GM12878 (cell line): ENCODE measurements around the gene UBXN6. TPM values are rescaled to one million over a fixed set of nuclear protein-coding genes. Genes with fewer than 3 reads are reported as not detected.

Experiments
- ATAC-seq: fragments of 200-7000 bp; cut with Tn5 transposase; 3 replicates; pipeline ENCODE4 v1.9.1; 2020; ENCODE audit warnings: mild to moderate bottlenecking, moderate library complexity
- BruUV-seq: library from RNA; stranded (reverse); fragments of 400-500 nt; replicated peaks from 2 replicates; lab custom pipeline; 2021; lab: Mats Ljungman, UMichigan
- CTCF ChIA-PET: fragments of 300-600 bp; sonication (Branson Sonifier 250); formaldehyde crosslinking; extraction: SDS; loops from one replicate; lab custom pipeline; 2021; ENCODE audit warnings: inconsistent platforms; lab: Yijun Ruan, JAX
- POLR2A ChIA-PET: fragments of 350-600 bp; formaldehyde crosslinking; extraction: SDS; loops from one replicate; lab custom pipeline; 2021; ENCODE audit warnings: inconsistent platforms; lab: Charles Lee
- RAD21 ChIA-PET: fragments of 300-600 bp; sonication (Branson Sonifier 250); formaldehyde crosslinking; loops from one replicate; lab custom pipeline; 2023; ENCODE audit warnings: antibody characterized with exemption; ENCODE audit not compliant: unreplicated experiment; lab: Charles Lee
- SMC1A ChIA-PET: fragments of 300-600 bp; sonication (Branson Sonifier 250); formaldehyde crosslinking; loops from one replicate; lab custom pipeline; 2023; ENCODE audit not compliant: unreplicated experiment, uncharacterized antibody; lab: Charles Lee
- DNase-seq: peaks from one replicate; pipeline ENCODE4 v3.0.0-alpha.2; 2011; ENCODE audit warnings: low read depth, low spot score
- FAIRE-seq: peaks from 3 replicates; lab custom pipeline; 2011; peaks lifted over from hg19 to GRCh38; lab: Jason Lieb, UNC
- H2AFZ ChIP-seq: 2 replicates; pipeline ENCODE4 v1.6.0; 2011; ENCODE audit warnings: low read depth, low read length, control low read depth; ENCODE audit not compliant: control insufficient read depth
- H3K27ac ChIP-seq: 2 replicates; pipeline ENCODE4 v1.5.1; 2011; ENCODE audit warnings: control low read depth; ENCODE audit not compliant: control insufficient read depth, insufficient read depth
- H3K27me3 ChIP-seq, 2 experiments: replicated peaks in 1 of 2; 2 replicates each; pipeline versions ENCODE4 v1.6.0 to v1.6.1; 2011; ENCODE audit warnings: low read length in 1 of 2; ENCODE audit not compliant: control insufficient read depth in 2 of 2, insufficient read depth in 2 of 2
- H3K36me3 ChIP-seq, 2 experiments: 2 replicates each; pipeline ENCODE4 v1.5.1; 2011; ENCODE audit warnings: low read length in 1 of 2; ENCODE audit not compliant: control insufficient read depth in 2 of 2, insufficient read depth in 2 of 2
- H3K4me1 ChIP-seq: 2 replicates; pipeline ENCODE4 v1.6.1; 2011; ENCODE audit warnings: mild to moderate bottlenecking, low read length, moderate library complexity, mixed read lengths; ENCODE audit not compliant: control insufficient read depth, insufficient read depth
- H3K4me2 ChIP-seq: 2 replicates; pipeline ENCODE4 v1.6.0; 2011; ENCODE audit warnings: control low read depth; ENCODE audit not compliant: control insufficient read depth, insufficient read depth
- H3K4me3 ChIP-seq: fragments of 200-600 bp; sonication (generic); 2 replicates; pipeline ENCODE4 v1.5.1; 2016
- H3K79me2 ChIP-seq: 2 replicates; pipeline ENCODE4 v1.6.0; 2011; ENCODE audit warnings: low read length; ENCODE audit not compliant: control insufficient read depth, insufficient read depth
- H3K9ac ChIP-seq: 2 replicates; pipeline ENCODE4 v1.8.0; 2011; ENCODE audit warnings: low read length, control low read depth, mixed read lengths; ENCODE audit not compliant: control insufficient read depth, insufficient read depth
- H3K9me3 ChIP-seq: replicated peaks from 3 replicates; pipeline ENCODE4 v1.5.1; 2011; ENCODE audit warnings: mild to moderate bottlenecking, low read length; ENCODE audit not compliant: control insufficient read depth, insufficient read depth
- H4K20me1 ChIP-seq: 2 replicates; pipeline ENCODE4 v1.6.0; 2011; ENCODE audit not compliant: control insufficient read depth, insufficient read depth
- CBX5 ChIP-seq: sonication (generic); IDR thresholded peaks from 2 replicates; pipeline ENCODE4 v1.6.1; 2016; ENCODE audit warnings: low read depth, moderate library complexity, mild to moderate bottlenecking, inconsistent platforms
- NFYA ChIP-seq: IDR thresholded peaks from 2 replicates; pipeline ENCODE4 v1.6.1; 2011; ENCODE audit warnings: low read depth, mild to moderate bottlenecking, low read length, improper control_type of control experiment, borderline replicate concordance
- PBX3 ChIP-seq: IDR thresholded peaks from 2 replicates; pipeline ENCODE4 v1.6.1; 2011; ENCODE audit warnings: mild to moderate bottlenecking, low read depth, low read length, moderate library complexity; ENCODE audit not compliant: insufficient replicate concordance
- RAD21 ChIP-seq: IDR thresholded peaks from 2 replicates; pipeline ENCODE4 v1.6.1; 2011; ENCODE audit warnings: mild to moderate bottlenecking, low read depth, low read length, moderate library complexity; ENCODE audit not compliant: insufficient read depth
- RELA ChIP-seq: fragments of 450-650 bp; IDR thresholded peaks from 2 replicates; pipeline ENCODE4 v1.8.0; 2014; ENCODE audit warnings: borderline replicate concordance; ENCODE audit not compliant: partially characterized antibody
- SRF ChIP-seq, 2 experiments: IDR thresholded peaks; 2 replicates each; pipeline ENCODE4 v1.6.1; 2011; ENCODE audit warnings: low read depth in 2 of 2, low read length in 2 of 2, mild to moderate bottlenecking in 1 of 2, moderate library complexity in 1 of 2
- SUZ12 ChIP-seq: fragments of 200-600 bp; sonication (generic); IDR thresholded peaks from one replicate; pipeline ENCODE4 v1.6.1; 2018; ENCODE audit warnings: antibody characterized with exemption, mild to moderate bottlenecking; ENCODE audit not compliant: unreplicated experiment
- ZBED1 ChIP-seq: IDR thresholded peaks from 2 replicates; pipeline ENCODE4 v1.6.1; 2016; ENCODE audit warnings: borderline replicate concordance
- WGBS: methylation state at CpG from one replicate; pipeline ENCODE4 v1.1.6; 2016; ENCODE audit warnings: low lambda C conversion rate; ENCODE audit not compliant: insufficient replicate concordance, insufficient coverage; ENCODE audit errors: missing lambda C conversion rate; 5-methylcytosine and 5-hydroxymethylcytosine counted together
- in situ Hi-C: fragments of 300-500 bp; cut with MboI; formaldehyde crosslinking; loops from 9 replicates; pipeline ENCODE4 v1.14.3; 2018; ENCODE audit warnings: mixed read lengths
- intact Hi-C: fragments of 100-400 bp; cut with micrococcal nuclease; formaldehyde crosslinking; loops from one replicate; pipeline ENCODE4 v1.14.2; 2022; ENCODE audit not compliant: unreplicated experiment
- polyA plus RNA-seq, 11 experiments: library from polyadenylated mRNA; depleted of rRNA in 4 of 11; unstranded in 6 of 11; stranded (reverse) in 5 of 11; fragments of >200 nt; fragmentation: Nextera tagmentation in 4 of 11; fragmentation: Illumina TruSeq in 1 of 11; extraction: Ambion mirVana in 4 of 11; extraction: Trizol in 1 of 11; gene quantifications; 1 replicate in 1 of 11; 2 replicates in 10 of 11; pipeline versions ENCODE4 v1.2.1 to v1.2.3, GENCODE V29; 2011 to 2016; ENCODE audit warnings: inconsistent platforms in 2 of 11, missing spikeins in 2 of 11, low read depth in 1 of 11
- total RNA-seq, 4 experiments: library from RNA; depleted of rRNA in 3 of 4; stranded (reverse); fragments of >200 nt in 3 of 4; fragmentation: Illumina TruSeq in 1 of 4; extraction: Trizol in 1 of 4; gene quantifications; 2 replicates each; pipeline versions ENCODE4 v1.2.1 to v1.2.3, GENCODE V29; 2013 to 2021

The UBXN6 gene
- total and polyA plus RNA-seq, 10 of the 15 experiments (the other 5 are each of a cell fraction or from before 2014, with no cell fraction given) = 0.47 to 50.8 (median 13.0) TPM

GRCh38 chr19:4507150-4507452 is 49.5 kb upstream of the UBXN6 start:
- no peak for FAIRE-seq
- Histone ChIP-seq H3K27me3 (no peaks in the 10 kb centered on the region), H3K4me3 (no peak overlapping the region), H2AFZ (no peak overlapping the region), H3K27ac (no peak overlapping the region), H3K4me2 (no peak overlapping the region), H3K9ac (no peak overlapping the region), H3K79me2 (no peaks in the 10 kb centered on the region), H3K4me1 (no peaks in the 10 kb centered on the region), H3K36me3 (no peaks in the 10 kb centered on the region; a peak in 1 of 4 replicates), H4K20me1 (no peaks in the 10 kb centered on the region), H3K9me3 (no peaks in the 10 kb centered on the region)
- no TSS peak for BruUV-seq
- CTCF ChIA-PET = no interaction called here
- in situ Hi-C loops (no loop called here), intact Hi-C loops (no loop called here)
- SMC1A ChIA-PET = no interaction called here
- POLR2A ChIA-PET = no interaction called here
- ATAC-seq = no peak
- no peak for DNase-seq
- RAD21 ChIA-PET = no interaction called here
- TF ChIP-seq SUZ12 (no peak), NFYA (no peak), PBX3 (no peak), RELA (no peak), SRF (IDR thresholded peaks at IDR 0.05; ENCODE audit: low read depth in 2 of 2, low read length in 2 of 2) (no peak), RAD21 (no peak), ZBED1 (no peak), CBX5 (no peak)
- WGBS = 90% methylated on average over 12 of the region's 12 CpGs
